SKM-1 (cell line): Measurements from ENCODE around the gene PNPLA7.
A peak's percentile ranks its signal among the peaks of the same experiment; 100 is the strongest.

ENCODE experiments used
- DNase-seq: peaks from one replicate; lab custom pipeline; 2025; ENCODE audit not compliant: unreplicated experiment; lab: John Stamatoyannopoulos, UW

PNPLA7 gene

DNA sequence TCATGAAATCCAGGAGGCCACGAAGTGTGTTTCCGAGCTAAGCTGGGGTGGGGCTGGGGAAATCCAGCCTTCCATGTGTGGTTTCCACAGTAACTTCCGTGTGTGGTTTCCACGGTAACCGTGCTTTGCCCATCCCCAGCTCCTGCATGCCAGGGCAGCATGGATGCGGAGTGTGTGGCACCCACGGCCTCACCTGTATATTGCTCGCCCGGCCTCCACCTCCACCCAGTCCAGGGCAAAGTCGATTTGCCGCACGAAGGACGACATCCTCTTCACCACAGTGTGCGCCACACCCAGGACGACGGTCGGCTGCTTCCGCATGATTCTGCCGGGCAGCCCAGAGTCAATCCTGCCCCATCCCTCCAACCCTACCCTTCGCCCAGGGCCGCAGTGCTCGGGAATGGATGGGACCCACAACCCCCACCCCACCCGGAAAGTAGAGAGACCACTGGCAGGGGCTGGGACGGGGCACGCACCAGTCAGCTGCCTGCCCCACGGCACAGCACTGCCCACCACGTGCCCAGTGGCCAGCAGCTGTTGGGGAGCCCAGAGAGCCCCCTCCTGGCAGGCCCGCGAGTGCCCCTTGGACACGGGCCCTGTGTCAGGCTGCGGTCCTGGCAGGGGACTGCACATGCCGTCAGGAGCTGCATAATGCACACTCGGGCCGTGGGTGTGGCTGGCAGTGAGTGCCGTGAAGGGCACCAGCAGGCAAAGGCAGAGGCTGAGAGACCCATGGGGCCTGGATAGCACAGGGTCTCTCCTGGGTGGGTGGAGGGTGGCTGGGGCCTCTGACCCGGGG, 52.1 kb downstream of the PNPLA7 start:
- DNase-seq = no peak

DNA sequence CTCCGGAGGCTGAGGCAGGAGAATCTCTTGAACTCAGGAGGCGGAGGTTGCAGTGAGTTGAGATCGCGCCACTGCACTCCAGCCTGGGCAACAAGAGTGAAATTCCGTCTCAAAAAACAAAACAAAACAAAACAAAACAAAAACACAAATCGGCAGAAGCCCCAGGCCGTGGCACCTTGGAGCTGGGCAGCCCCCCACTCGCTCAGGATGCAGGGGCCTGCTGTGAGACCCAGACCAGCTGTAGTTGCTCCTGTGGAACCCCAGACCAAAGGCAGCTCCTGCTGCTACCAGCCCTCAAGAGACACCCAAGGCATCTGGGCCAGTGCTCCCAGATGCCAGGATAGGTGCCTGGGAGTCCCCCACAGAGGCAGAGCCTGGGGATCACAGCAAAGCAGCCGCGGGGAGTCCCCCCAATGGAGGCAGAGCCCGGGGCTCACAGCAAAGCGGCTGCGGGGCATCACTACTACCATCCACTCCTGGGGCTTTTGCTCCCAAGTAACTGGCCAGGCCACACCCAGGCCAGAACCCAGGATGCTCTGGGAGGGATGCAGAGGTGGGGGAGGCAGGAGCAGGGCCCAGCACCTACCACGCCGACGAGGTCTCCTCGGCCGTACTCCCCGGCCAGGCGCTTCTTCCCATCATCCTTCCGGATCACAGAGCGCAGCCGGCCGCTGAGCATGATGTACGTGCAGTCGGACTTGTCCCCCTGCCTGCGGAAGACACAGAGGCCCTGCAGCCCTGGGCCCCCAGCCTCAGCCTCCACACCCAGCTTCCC, 53.4 kb downstream of the PNPLA7 start:
- DNase-seq = no peak

DNA sequence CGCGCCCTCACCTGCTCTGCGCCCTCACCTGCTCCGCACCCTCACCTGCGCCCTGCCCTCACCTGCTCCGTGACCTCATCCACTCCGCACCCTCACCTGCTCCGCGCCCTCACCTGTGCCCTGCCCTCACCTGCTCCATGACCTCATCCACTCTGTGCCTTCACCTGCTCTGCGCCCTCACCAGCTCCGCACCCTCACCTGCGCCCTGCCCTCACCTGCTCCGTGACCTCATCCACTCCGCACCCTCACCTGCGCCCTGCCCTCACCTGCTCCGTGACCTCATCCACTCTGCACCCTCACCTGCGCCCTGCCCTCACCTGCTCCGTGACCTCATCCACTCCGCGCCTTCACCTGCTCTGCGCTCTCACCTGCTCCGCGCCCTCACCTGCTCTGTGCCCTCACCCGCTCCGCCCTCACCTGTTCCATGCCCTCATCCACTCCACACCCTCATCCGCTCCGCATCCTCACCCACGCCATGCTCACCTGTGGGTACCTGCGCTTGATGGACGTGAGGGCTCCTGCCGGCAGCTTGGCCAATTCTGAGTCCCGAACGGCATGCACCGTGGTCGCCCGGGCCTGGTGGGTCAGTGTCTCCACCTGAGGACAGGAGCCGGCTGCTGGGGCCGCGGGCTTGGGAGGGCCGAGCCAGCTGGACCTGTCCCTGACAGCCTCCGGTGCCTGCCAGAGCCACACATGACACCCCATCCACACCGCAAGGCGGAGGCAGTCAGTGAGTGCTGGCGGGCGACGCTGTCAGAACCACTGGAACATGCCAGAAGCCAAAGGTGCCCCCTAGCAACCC, 55.5 kb downstream of the PNPLA7 start:
- no peak for DNase-seq

DNA sequence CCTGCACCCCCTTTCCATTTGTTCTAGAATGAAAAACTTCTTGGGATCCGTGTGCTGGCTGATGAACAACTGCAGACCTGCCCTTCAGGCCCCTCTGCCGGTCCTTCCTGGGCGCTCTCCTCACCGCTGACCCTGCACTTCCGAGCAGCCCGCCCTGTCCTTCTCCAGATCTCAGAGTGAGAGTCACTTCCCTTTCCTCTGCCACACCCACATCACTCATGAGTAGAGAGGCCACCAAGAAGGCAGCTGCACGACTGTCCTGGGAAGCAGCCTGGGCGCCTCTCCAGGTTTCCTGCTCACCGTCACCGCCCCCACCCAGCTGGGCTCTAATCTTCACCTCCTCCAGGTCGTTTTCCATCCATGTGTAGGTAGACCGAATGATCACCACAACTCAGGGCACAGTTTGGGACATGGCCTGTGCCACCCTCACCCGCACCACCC, 56.1 kb downstream of the PNPLA7 start:
- peak; percentile 58 for DNase-seq

DNA sequence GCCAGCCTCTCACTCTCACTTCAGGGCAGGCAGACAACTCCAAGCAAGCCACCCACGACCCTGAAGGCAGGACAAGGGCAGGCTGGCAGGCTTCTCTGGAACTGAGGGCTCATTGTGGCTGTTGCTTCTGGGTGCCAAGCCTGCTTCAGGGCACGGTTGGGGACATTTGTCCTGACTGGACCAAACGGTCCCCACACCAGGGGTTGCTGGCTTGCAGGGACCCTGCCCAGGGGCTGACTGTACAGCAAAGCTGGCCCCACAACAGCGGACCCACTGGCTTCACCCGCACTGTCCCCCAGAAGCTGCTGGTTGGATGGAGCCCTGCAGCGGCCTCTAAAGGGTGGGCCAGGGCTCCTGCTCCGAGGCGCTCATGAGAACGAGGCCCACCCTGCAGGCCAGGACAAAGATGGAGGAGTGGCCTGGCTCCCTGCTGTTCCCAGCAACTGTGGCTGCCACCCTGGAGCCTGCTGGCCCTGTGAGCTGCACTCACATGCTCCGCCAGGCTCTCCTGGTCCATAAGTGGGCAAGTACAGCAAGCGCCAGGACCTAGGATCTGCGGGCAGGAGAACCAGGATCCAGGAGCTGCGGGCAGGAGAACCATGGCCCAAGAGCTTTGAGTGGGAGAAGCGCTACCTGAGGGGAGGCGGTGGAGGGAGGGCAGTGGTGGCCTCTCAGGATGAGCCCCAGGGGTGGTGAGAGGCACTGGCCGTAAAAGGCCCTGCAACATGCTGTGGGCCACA, 56.7 kb downstream of the PNPLA7 start:
- no peak for DNase-seq

DNA sequence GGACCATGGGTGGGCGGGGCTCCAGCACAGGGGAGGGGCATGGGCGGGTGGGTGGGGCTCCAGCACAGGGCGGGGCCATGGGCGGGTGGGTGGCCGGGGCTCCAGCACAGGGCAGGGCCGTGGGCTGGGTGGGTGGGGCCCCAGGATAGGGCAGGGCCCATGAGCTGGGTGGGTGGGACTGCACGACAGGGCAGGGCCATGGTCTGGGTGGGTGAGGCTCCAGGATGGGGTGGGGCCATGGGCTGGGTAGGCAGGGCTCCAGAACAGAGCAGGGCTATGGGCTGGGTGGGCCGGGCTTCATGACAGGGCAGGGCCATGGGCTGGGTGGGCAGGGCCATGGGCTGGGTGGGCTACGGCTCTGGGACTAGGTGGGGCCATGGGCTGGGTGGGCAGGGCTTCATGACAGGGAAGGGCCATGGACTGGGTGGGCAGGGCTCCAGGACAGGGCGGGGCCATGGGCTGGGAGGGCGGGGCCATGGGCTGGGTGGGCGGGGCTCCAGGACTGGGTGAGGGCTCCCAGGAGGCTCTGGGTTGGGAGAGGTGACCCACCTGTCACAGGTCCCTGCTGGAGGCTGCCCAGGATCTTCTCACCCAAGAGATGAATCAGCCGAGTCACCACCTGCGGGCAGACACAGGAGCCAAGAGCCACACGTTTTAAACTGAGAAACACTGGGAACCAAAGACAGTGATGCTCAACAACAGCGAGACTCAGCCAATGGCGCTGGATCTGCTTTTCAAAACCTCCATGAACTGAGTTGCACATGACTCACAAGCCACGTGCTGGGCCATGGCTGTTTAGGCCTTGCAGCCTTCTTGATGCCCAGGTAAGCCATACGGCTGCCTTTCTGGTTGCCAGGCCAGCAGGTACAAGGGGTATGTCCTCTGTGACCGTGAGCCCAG, 57.5 kb downstream of the PNPLA7 start:
- no peak for DNase-seq

DNA sequence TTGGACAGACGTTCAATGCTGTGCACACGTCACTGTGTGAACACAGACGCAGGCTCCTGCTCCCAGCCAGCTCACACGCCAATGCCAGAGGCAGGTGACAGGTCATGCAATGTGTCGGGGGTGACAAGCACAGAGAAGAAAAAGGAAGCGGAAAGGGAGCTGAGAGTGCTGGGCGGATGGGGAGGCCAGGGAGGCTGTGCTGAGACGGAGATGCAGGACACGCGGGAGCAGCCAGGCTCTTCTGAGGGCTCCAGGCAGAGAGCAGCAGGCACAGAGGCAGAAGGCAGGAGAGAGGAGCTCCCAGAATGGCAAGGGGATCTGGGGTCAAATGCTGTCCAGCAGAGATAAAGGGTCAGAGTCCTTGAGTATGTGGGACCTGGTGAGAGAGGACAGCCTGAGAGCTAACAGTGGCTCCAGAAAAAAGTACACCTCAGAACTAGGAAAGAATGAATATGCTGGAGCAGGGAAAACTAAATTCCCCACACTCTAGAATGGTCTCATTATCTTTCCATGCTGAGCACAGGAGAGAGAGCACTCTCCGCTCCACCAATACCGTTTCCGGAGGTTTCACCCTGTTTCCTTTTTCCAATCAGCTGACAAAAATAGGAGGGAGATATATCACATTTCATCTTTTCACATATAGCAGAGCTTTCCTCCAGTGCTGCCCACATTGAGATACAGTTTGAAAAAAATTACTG, 58.3 kb downstream of the PNPLA7 start:
- DNase-seq = no peak

DNA sequence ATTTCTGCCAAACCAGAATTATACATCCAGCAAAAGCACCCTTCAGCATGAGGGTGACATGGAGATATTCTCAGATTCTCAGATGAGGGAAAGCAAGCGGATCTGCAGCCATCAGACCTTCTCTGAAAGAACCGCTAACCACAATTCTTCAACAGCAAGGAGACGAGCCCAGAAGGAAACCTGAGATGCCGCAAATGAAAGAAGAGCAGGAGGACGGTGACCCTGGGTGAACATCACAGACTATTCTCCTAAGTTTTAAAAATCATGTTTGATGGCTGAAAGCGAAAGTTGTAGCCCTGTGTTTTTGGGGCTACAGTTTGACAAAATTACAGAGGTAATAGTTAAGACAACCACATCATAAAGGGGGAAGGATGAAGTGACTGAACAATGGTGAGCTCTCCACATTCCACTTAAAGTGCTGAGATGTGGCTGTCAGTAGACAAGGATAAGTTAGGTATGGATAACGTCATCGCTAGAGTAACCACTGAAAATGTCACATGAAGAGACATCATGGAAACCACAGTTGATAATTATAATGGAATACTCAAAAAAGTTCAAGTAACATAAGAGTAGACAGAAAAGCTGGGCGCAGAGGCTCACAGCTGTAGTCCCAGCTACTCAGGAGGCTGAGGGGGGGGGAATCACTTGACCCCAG, 59.5 kb downstream of the PNPLA7 start:
- no peak for DNase-seq

DNA sequence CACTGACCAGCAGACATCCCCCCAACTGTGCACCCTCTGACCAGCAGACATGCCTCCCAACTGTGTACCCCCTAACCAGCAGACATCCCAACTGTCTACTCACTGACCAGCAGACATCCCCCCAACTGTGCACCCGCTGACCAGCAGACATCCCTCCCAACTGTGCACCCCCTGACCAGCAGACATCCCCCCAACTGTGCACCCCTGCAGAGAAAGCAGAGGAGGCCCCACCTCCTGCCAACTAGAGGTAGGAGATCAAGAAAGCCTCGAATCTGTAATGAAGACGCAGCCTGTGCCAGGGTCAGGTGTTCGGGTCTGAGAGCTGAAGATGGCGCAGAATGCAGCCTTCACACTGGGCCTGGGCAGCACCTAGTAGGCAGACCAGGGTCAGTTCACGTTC, 61.3 kb downstream of the PNPLA7 start:
- no peak for DNase-seq

DNA sequence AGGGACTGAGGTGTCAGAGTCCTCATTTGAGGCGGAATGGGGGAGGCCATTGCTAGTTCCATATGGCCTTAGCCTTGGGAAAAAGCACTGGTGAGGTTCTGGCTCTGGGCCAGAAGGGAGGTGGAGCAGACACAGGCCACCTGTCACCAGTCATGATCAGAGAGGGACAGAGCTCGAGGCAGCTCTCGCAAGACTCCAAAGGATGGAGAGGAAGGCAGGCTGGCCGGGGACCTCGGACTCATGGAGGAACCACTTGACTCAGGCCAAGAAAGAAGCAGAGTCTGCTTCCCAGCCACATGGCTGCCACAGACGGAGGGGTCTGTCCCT, 61.9 kb downstream of the PNPLA7 start:
- DNase-seq = no peak

DNA sequence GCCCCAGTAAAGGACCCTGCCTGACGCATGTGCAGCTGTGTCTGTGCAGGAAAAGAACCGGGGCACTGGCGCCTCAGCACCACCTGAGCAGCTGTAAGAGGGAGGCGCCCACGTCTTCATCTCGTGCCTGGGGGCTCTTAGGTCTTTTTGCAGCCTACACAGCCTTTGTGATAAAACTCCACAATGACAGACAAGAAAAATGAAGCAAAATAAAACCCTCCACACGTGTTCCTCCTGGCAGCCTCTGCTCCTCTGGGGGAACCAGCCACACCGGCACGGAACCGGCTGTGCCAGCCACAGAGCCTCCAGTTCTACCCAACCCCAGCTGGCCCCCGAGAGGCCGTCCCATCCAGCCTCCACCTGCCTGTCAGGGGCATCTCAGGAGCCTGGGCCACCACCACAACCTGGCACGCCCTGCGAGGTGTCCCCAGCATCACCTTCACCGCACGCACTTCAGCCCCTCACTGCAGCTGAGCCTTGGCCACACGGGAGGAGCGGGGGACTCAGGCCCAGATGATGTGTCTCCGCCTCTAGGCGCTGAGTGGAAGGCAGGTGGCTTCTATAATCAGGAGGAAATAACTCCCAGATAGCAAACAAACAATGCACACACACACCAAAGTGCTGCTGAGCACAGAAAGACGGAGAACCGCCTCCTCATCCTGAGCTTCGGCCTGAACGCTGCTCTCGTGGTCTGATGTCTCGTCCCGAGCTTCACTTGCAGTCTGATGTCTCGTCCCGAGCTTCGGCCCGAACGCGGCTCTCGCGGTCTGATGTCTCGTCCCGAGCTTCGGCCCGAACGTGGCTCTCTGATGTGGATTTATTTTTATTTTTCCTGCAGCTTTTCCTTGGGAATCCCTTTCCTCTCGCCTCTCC, 62.5 kb downstream of the PNPLA7 start:
- no peak for DNase-seq

DNA sequence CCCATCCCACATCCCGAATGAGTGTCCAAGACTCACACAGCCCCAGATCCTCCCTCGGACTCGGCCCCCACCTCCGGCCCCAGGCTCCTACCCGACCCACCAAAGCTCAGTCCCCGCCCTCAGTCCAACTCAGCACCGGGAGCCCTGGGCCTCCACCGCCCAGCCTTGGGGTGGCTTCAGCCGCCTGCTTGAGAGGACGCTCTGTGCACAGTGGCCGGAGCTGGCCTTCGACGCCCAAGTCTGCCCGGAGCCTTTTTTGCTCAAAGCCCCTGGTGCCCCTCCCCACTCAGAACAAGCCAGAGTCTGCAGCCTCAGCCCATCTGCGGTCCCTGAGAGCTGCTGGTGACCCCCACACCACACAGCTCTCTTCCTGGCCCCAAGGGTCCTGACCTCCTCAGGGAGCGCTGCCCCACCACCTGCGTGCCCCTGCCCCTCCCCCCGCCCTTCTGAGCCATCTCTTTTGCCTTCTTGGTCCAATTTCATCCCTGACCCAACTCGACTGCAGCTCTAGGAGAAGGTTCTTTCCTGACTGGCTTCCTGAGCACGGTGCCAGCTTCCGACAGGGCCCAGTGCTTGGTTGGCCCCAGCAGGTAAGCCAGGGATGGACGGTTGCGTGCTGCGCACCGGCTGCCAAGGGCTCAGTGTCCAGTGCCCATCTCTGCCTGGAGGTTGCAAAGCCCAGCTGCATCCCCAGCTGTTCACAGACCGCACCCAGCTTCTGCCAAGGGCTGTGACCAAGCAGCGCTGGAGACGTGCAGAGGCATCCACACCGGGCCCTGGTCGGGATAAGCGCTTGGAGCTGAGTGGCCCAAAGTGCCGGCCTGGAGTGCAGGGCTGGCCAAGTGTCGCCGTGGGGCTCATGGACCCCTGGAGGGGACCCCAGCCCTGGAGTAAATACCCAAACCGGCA, 63.4 kb downstream of the PNPLA7 start:
- DNase-seq = no peak

DNA sequence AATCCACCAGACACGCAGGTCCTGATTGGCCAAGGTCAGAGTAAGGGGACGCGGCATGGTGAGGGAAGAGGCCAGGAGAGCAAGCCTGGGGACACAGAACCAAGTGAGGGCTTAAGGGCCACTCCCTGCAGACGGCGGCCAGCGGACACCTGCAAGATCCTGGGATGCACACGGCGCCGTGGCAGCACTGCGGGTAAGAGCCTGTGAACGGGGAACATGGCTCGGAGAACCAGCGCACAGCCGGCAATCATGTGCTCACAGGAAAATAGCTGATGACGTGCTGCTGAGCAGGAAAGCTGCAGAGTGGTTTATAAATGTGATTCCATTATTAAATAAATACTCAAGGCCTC, 64.1 kb downstream of the PNPLA7 start:
- DNase-seq = no peak

DNA sequence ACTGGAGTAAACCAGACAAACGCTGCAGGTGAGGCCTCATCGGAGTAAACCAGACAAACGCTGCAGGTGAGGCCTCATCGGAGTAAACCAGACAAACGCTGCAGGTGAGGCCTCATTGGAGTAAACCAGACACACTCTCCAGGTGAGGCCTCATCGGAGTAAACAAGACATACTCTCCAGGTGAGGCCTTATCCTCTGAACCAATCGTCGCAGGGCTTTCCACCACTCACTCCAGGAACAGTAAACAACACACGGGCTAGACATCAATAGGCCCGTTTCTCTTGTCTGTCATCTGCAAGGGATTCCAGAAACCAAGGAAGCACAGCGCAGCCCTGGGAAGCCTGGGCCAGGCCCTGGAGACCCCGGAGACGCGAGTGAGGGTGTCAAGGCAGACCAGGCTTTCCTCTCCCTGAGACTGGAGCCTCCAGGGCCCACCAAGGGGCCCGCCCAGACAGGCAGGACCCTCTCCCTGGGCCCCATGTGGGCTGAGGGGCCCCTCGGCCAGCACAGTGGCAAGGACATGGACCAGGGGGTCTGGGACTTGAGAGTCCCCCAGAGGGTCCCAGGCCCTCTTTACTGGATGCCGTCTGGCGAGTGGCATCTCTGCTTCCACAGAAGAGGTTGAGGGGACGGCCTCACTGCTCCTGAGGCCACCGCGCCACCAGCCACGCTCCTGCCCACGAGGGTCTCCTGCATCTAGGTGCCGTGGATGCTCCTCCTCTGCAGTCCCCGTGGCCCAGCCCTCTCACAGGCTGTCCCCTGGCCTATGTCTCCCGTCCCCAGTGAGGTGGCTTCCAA, 64.7 kb downstream of the PNPLA7 start:
- DNase-seq = no peak

DNA sequence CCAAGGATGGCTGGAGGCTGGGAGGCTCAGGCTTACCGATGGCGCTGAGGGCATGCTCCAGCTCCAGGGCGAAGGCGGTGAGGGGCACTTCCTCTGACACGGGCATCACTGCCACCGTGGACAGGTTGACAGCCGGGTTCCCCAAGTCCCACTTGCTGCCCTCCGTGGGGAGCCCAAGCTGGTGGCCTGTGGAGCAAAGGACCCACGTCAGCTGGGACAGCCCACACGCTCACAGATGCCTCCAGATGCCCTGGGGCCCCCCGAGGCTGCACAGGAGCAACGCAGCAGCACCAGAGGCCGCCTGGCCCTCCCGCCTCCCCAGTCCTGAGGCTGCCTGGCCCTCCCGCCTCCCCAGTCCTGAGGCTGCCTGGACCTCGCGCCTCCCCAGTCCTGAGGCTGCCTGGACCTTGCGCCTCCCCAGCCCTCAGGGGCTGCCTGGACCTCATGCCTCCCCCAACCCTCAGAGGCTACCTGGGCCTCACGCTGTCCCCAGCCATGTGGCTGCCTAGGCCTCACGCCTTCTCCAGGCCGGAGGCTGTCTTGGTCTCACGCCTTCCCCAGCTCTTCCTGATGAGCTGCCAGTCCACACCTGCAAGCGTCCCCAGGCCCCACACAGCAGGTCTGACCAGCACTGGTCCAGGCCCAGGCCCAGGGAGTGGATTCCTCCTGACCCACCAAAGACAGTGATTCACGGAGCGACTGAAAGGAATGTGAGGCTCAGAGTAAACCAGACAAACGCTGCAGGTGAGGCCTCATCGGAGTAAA, 65.5 kb downstream of the PNPLA7 start:
- no peak for DNase-seq
